ENCODE data around the gene PID1. TPM values are rescaled to one million over a fixed set of nuclear protein-coding genes. Genes with fewer than 3 reads are reported as not detected.
A peak's percentile ranks its signal among the peaks of the same experiment; 100 is the strongest.

Gene PID1
- total RNA-seq, 1 donor from 2014 or later, result 51.4 TPM

GRCh38 chr2:229087267-229087666 is 183.8 kb downstream of the PID1 start:
- TF ChIP-seq, protein P1, sequence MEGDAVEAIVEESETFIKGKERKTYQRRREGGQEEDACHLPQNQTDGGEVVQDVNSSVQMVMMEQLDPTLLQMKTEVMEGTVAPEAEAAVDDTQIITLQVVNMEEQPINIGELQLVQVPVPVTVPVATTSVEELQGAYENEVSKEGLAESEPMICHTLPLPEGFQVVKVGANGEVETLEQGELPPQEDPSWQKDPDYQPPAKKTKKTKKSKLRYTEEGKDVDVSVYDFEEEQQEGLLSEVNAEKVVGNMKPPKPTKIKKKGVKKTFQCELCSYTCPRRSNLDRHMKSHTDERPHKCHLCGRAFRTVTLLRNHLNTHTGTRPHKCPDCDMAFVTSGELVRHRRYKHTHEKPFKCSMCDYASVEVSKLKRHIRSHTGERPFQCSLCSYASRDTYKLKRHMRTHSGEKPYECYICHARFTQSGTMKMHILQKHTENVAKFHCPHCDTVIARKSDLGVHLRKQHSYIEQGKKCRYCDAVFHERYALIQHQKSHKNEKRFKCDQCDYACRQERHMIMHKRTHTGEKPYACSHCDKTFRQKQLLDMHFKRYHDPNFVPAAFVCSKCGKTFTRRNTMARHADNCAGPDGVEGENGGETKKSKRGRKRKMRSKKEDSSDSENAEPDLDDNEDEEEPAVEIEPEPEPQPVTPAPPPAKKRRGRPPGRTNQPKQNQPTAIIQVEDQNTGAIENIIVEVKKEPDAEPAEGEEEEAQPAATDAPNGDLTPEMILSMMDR (IDR thresholded peaks at IDR 0.05), result no peak
- no peak overlapping the region for H3K27ac ChIP-seq
- no peak overlapping the region for H3K4me3 ChIP-seq
- no peaks in the 10 kb centered on the region for H3K27me3 ChIP-seq
- H3K9me3 ChIP-seq, result no peaks in the 10 kb centered on the region
- ATAC-seq (no peak), DNase-seq (no peak)
- H3K36me3 ChIP-seq, result no peaks in the 10 kb centered on the region
- intact Hi-C loops (cut with DNase I), result no loop called here
- peaks cover 6% of the 10 kb centered on the region for H3K4me1 ChIP-seq

- Histone ChIP-seq H3K4me3 (no peak overlapping the region), H3K9me3 (no peaks in the 10 kb centered on the region), H3K27ac (no peak overlapping the region), H3K4me1 (peaks cover 6% of the 10 kb centered on the region), H3K36me3 (no peaks in the 10 kb centered on the region), H3K27me3 (no peaks in the 10 kb centered on the region)
- TF ChIP-seq, protein P1 (IDR thresholded peaks at IDR 0.05), result no peak
- intact Hi-C loops (cut with DNase I), result no loop called here
- DNase-seq (no peak), ATAC-seq (no peak)
These were observed 185.6 kb downstream of the PID1 start for GRCh38 chr2:229085439-229085838.

GRCh38 chr2:229084447-229084846 is 186.6 kb downstream of the PID1 start:
- intact Hi-C loops (cut with DNase I), result no loop called here
- ATAC-seq, result no peak
- H3K27me3 ChIP-seq, result no peaks in the 10 kb centered on the region
- no peak for DNase-seq
- H3K4me1 ChIP-seq, result peaks cover 6% of the 10 kb centered on the region
- no peaks in the 10 kb centered on the region for H3K36me3 ChIP-seq
- H3K27ac ChIP-seq, result no peak overlapping the region
- no peak overlapping the region for H3K4me3 ChIP-seq
- H3K9me3 ChIP-seq, result no peaks in the 10 kb centered on the region
- TF ChIP-seq, protein P1 (IDR thresholded peaks at IDR 0.05), result no peak

- ATAC-seq (peak; percentile 68), DNase-seq (no peak)
- no peak overlapping the region for H3K27ac ChIP-seq
- H3K9me3 ChIP-seq, result no peaks in the 10 kb centered on the region
- intact Hi-C loops (cut with DNase I), result no loop called here
- H3K4me3 ChIP-seq, result no peak overlapping the region
- H3K4me1 ChIP-seq, result peaks cover 6% of the 10 kb centered on the region
- TF ChIP-seq, protein P1 (IDR thresholded peaks at IDR 0.05), result no peak
- no peaks in the 10 kb centered on the region for H3K36me3 ChIP-seq
- no peaks in the 10 kb centered on the region for H3K27me3 ChIP-seq
These were observed 187.3 kb downstream of the PID1 start for GRCh38 chr2:229083606-229084340.

- Histone ChIP-seq H3K27me3 (no peaks in the 10 kb centered on the region), H3K9me3 (no peaks in the 10 kb centered on the region), H3K27ac (no peak overlapping the region), H3K4me3 (no peak overlapping the region), H3K36me3 (no peaks in the 10 kb centered on the region), H3K4me1 (peaks cover 6% of the 10 kb centered on the region)
- intact Hi-C loops (cut with DNase I), result no loop called here
- DNase-seq (no peak), ATAC-seq (peak; percentile 52)
- TF ChIP-seq, protein P1 (IDR thresholded peaks at IDR 0.05), result no peak
These were observed 189.7 kb downstream of the PID1 start for GRCh38 chr2:229081411-229081810.
